Epithelial cell of proximal tubule (primary cell): ENCODE data around the gene SLX9. TPM values are rescaled to one million over a fixed set of nuclear protein-coding genes. Genes with fewer than 3 reads are reported as not detected.

Experiments
- DNase-seq: peaks from one replicate; pipeline ENCODE4 v3.0.0-alpha.2; 2011; ENCODE audit warnings: low read depth
- H3K4me3 ChIP-seq: 2 replicates; pipeline ENCODE4 v1.5.1; 2011; ENCODE audit warnings: low read depth, mild to moderate bottlenecking, low read length
- CTCF ChIP-seq: conservative IDR thresholded peaks from 2 replicates; pipeline ENCODE4 v1.5.1; 2012; ENCODE audit warnings: low read depth, mild to moderate bottlenecking, low read length
- total RNA-seq: library from RNA; depleted of rRNA; stranded (reverse); fragments of >200 nt; gene quantifications from 2 replicates; pipeline ENCODE4 v1.2.3, GENCODE V29; 2015

The SLX9 gene
- total RNA-seq, 1 donor from 2014 or later: 52.1 TPM

GRCh38 chr21:44898851-44899767 lies 40.7 kb upstream of the SLX9 start:
- TF ChIP-seq CTCF: no peak
- no peak overlapping the region for H3K4me3 ChIP-seq
- no peak for DNase-seq

- TF ChIP-seq CTCF: no peak
- no peak overlapping the region for H3K4me3 ChIP-seq
- no peak for DNase-seq
Measured at GRCh38 chr21:44899768-44900558, 39.9 kb upstream of the SLX9 start.

GRCh38 chr21:44900559-44901251 lies 39.1 kb upstream of the SLX9 start:
- no peak for DNase-seq

GRCh38 chr21:44901391-44902074 lies 38.3 kb upstream of the SLX9 start:
- H3K4me3 ChIP-seq: no peak overlapping the region
- no peak for DNase-seq
- no peak for TF ChIP-seq CTCF

More at GRCh38 chr21:44900559-44901251, 39.1 kb upstream of the SLX9 start:
- no peak for TF ChIP-seq CTCF
- no peak overlapping the region for H3K4me3 ChIP-seq

- TF ChIP-seq CTCF: no peak
- H3K4me3 ChIP-seq: no peak overlapping the region
- no peak for DNase-seq
Measured at GRCh38 chr21:44902268-44903049, 37.4 kb upstream of the SLX9 start.
